Breast epithelium (tissue), 3 donors: ENCODE data around the gene PPP3CB.

Experiments used
- CTCF ChIP-seq, 3 donors: fragments of 450-650 bp; IDR thresholded peaks; one replicate each; pipeline ENCODE4 v1.5.1; 2016 to 2017; ENCODE audit warnings: antibody characterized with exemption in 3 of 3, mild to moderate bottlenecking in 3 of 3, moderate library complexity in 3 of 3
- POLR2A ChIP-seq: fragments of 450-650 bp; IDR thresholded peaks from one replicate; pipeline ENCODE4 v1.6.1; 2016; ENCODE audit warnings: antibody characterized with exemption, mild to moderate bottlenecking, moderate library complexity
- POLR2AphosphoS5 ChIP-seq, 3 donors: sonication (generic); formaldehyde crosslinking; IDR thresholded peaks; one replicate each; pipeline ENCODE4 v1.6.1; 2017; ENCODE audit warnings: antibody characterized with exemption in 3 of 3

- no peak for TF ChIP-seq POLR2AphosphoS5 (IDR thresholded peaks at IDR 0.05)
- TF ChIP-seq CTCF (IDR thresholded peaks at IDR 0.05), result no peak
- no peak for TF ChIP-seq POLR2A
Observed at GRCh38 chr10:73408061-73408460, 87.8 kb downstream of the PPP3CB start.
